Neural progenitor cell (in vitro differentiated cells): ENCODE data around the gene FNIP1. TPM values are rescaled to one million over a fixed set of nuclear protein-coding genes. Genes with fewer than 3 reads are reported as not detected.
"Not testable (repeated sequence)": the region's sequence is repeated elsewhere in the genome, so short reads cannot be mapped to it uniquely, and the experiment has no call there.

Source experiments
- DNase-seq: peaks from one replicate; pipeline ENCODE4 v3.0.0-alpha.2; 2016; ENCODE audit warnings: low spot score
- H2AFZ ChIP-seq: fragments of 200-600 bp; sonication (generic); replicated peaks from 2 replicates; pipeline ENCODE4 v1.6.1; 2016; ENCODE audit warnings: antibody characterized with exemption
- H3F3A ChIP-seq: fragments of 200-600 bp; sonication (generic); 2 replicates; pipeline ENCODE4 v1.6.1; 2016; ENCODE audit warnings: antibody characterized with exemption, low read depth
- H3K27ac ChIP-seq: fragments of 200-600 bp; sonication (generic); 2 replicates; pipeline ENCODE4 v1.5.1; 2016; ENCODE audit warnings: mild to moderate bottlenecking
- H3K27me3 ChIP-seq: fragments of 200-600 bp; sonication (generic); 2 replicates; pipeline ENCODE4 v1.6.1; 2016; ENCODE audit warnings: mild to moderate bottlenecking, moderate library complexity
- H3K36me3 ChIP-seq: fragments of 200-600 bp; sonication (generic); 2 replicates; pipeline ENCODE4 v1.5.1; 2016
- H3K4me1 ChIP-seq: fragments of 200-600 bp; sonication (generic); 2 replicates; pipeline ENCODE4 v1.6.1; 2016; ENCODE audit warnings: mixed run types
- H3K4me2 ChIP-seq: fragments of 200-600 bp; sonication (generic); 2 replicates; pipeline ENCODE4 v1.6.1; 2016
- H3K4me3 ChIP-seq: fragments of 200-600 bp; sonication (generic); 2 replicates; pipeline ENCODE4 v1.5.1; 2016
- H3K79me2 ChIP-seq: fragments of 200-600 bp; sonication (generic); 2 replicates; pipeline ENCODE4 v1.6.1; 2016; ENCODE audit warnings: low read depth
- H3K9ac ChIP-seq: fragments of 200-600 bp; sonication (generic); 2 replicates; pipeline ENCODE4 v1.6.1; 2016
- H3K9me3 ChIP-seq: fragments of 200-600 bp; sonication (generic); 2 replicates; pipeline ENCODE4 v1.5.1; 2016; ENCODE audit warnings: low read depth
- H4K20me1 ChIP-seq: fragments of 200-600 bp; sonication (generic); 2 replicates; pipeline ENCODE4 v1.6.1; 2016; ENCODE audit warnings: low read depth
- H3K27ac Mint-ChIP-seq: 3 replicates; pipeline ENCODE4 v1.8.0; 2021; ENCODE audit warnings: mixed read lengths
- H3K27me3 Mint-ChIP-seq: 2 replicates; pipeline ENCODE4 v1.8.0; 2022; ENCODE audit warnings: low read depth, mild to moderate bottlenecking, inconsistent platforms, moderate library complexity, mixed read lengths; ENCODE audit not compliant: insufficient read depth
- H3K36me3 Mint-ChIP-seq: 3 replicates; pipeline ENCODE4 v1.8.0; 2021; ENCODE audit warnings: mixed read lengths
- H3K4me1 Mint-ChIP-seq: 3 replicates; pipeline ENCODE4 v1.8.0; 2021; ENCODE audit warnings: mixed read lengths
- H3K4me3 Mint-ChIP-seq: 3 replicates; pipeline ENCODE4 v1.8.0; 2021; ENCODE audit warnings: mild to moderate bottlenecking, moderate library complexity, mixed read lengths
- H3K9me3 Mint-ChIP-seq: 3 replicates; pipeline ENCODE4 v1.8.0; 2020; ENCODE audit warnings: mixed read lengths
- EZH2 ChIP-seq: fragments of 200-600 bp; sonication (generic); IDR thresholded peaks from 2 replicates; pipeline ENCODE4 v1.6.1; 2017; ENCODE audit warnings: antibody characterized with exemption, mild to moderate bottlenecking, moderate library complexity
- EZH2phosphoT487 ChIP-seq: fragments of 200-600 bp; sonication (generic); IDR thresholded peaks from 2 replicates; pipeline ENCODE4 v1.6.1; 2017; ENCODE audit warnings: antibody characterized with exemption
- total RNA-seq: library from RNA; depleted of rRNA; stranded (reverse); fragments of >200 nt; gene quantifications from 2 replicates; pipeline ENCODE4 v1.2.3, GENCODE V29; 2015; ENCODE audit warnings: low replicate concordance
- TF ChIP-seq, protein P1 (sequence below): fragments of 200-600 bp; sonication (generic); IDR thresholded peaks from 2 replicates; pipeline ENCODE4 v1.5.1; 2017; ENCODE audit warnings: antibody characterized with exemption, mild to moderate bottlenecking

FNIP1 gene
- total RNA-seq, 1 donor from 2014 or later = 44.4 TPM

- DNase-seq = no peak
- H3K27me3 ChIP-seq = no peaks in the 10 kb centered on the region
- H3K4me1 ChIP-seq = peaks cover 5% of the 10 kb centered on the region
- H3K9me3 ChIP-seq = no peaks in the 10 kb centered on the region
- H3K4me1 Mint-ChIP-seq = peaks cover 4% of the 10 kb centered on the region
- peaks cover 10% of the 10 kb centered on the region for H3K9me3 Mint-ChIP-seq
- H3K4me2 ChIP-seq = no peak overlapping the region
- H3K79me2 ChIP-seq = peaks cover 100% of the 10 kb centered on the region
- H4K20me1 ChIP-seq = peaks cover 32% of the 10 kb centered on the region
- H3K4me3 ChIP-seq = no peak overlapping the region
- H2AFZ ChIP-seq = no peak overlapping the region
- peaks cover 19% of the 10 kb centered on the region for H3K36me3 Mint-ChIP-seq
- H3K27ac Mint-ChIP-seq = no peak overlapping the region
- H3F3A ChIP-seq = no peaks in the 10 kb centered on the region
- H3K27me3 Mint-ChIP-seq = peaks cover 2% of the 10 kb centered on the region
- H3K36me3 ChIP-seq = no peaks in the 10 kb centered on the region
- H3K27ac ChIP-seq = no peak overlapping the region
- TF ChIP-seq EZH2phosphoT487 = no peak
- TF ChIP-seq, protein P1, sequence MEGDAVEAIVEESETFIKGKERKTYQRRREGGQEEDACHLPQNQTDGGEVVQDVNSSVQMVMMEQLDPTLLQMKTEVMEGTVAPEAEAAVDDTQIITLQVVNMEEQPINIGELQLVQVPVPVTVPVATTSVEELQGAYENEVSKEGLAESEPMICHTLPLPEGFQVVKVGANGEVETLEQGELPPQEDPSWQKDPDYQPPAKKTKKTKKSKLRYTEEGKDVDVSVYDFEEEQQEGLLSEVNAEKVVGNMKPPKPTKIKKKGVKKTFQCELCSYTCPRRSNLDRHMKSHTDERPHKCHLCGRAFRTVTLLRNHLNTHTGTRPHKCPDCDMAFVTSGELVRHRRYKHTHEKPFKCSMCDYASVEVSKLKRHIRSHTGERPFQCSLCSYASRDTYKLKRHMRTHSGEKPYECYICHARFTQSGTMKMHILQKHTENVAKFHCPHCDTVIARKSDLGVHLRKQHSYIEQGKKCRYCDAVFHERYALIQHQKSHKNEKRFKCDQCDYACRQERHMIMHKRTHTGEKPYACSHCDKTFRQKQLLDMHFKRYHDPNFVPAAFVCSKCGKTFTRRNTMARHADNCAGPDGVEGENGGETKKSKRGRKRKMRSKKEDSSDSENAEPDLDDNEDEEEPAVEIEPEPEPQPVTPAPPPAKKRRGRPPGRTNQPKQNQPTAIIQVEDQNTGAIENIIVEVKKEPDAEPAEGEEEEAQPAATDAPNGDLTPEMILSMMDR = no peak
- TF ChIP-seq EZH2 = no peak
- H3K4me3 Mint-ChIP-seq = no peak overlapping the region
- H3K9ac ChIP-seq = no peak overlapping the region
Measured at GRCh38 chr5:131628990-131629389, 167.8 kb downstream of the FNIP1 start.

DNA sequence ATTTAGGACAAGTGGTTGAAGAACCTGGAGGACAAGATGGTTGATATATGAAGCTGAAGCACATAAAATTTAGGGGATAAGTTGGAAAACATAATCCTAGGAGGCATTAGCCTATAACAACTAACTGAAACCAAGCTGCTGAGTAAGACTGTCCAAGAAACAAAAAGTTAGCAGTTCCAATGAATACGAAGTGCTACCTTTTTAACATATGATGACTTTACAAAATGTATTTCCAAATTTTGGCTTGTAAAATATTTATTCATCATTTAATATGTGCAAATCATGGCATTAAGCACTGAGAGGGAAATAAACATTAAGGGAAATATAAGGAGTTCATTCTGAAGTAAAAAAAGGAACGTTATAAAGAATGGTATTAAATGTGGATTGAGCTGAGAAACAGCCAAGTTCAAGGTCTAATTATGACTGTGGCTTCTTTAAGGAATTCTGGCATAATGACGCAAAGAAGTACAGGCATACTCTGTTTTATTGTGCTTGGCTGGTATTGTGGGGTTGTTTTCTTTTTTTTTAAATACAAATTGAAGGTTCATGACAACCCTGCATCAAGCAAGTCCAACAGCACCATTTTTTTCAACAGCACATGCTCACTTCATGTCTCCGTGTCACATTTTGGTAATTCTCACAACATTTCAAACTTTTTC lies 169.5 kb downstream of the FNIP1 start:
- H3K27me3 Mint-ChIP-seq = peaks cover 2% of the 10 kb centered on the region
- no peak for TF ChIP-seq EZH2
- no peak for TF ChIP-seq EZH2phosphoT487
- TF ChIP-seq, protein P1 = no peak
- no peaks in the 10 kb centered on the region for H3K9me3 ChIP-seq
- H2AFZ ChIP-seq = no peak overlapping the region
- H3K4me3 ChIP-seq = no peak overlapping the region
- H3K36me3 ChIP-seq = no peaks in the 10 kb centered on the region
- no peak overlapping the region for H3K9ac ChIP-seq
- H3K9me3 Mint-ChIP-seq = peaks cover 10% of the 10 kb centered on the region
- no peaks in the 10 kb centered on the region for H3K4me1 ChIP-seq
- no peak for DNase-seq
- H3K27ac ChIP-seq = no peak overlapping the region
- H3F3A ChIP-seq = no peaks in the 10 kb centered on the region
- H3K36me3 Mint-ChIP-seq = peaks cover 31% of the 10 kb centered on the region
- no peaks in the 10 kb centered on the region for H3K27me3 ChIP-seq
- H3K4me2 ChIP-seq = no peak overlapping the region
- H3K4me1 Mint-ChIP-seq = no peaks in the 10 kb centered on the region
- peaks cover 98% of the 10 kb centered on the region for H3K79me2 ChIP-seq
- H3K4me3 Mint-ChIP-seq = no peak overlapping the region
- no peak overlapping the region for H3K27ac Mint-ChIP-seq
- H4K20me1 ChIP-seq = peaks cover 19% of the 10 kb centered on the region

DNA sequence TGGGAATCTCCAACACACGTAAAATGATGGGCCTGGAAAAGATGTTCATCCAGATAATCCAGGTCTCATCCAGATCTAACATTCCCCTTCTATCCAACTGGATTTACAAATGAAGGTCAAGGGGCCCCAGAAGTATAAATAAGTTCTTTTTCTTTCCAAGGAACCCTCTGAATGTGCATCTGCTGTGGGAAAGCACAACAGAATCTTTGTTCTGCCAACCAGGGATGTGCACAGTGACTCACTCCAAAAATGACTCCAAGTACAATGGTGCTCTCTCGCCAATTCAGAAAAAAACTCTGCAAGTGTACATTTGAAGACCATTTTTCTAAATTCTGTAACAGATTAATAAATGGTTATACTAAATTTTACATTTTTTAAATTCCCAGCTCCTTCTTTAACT lies 174.2 kb downstream of the FNIP1 start:
- H3K4me3 ChIP-seq = no peak overlapping the region
- peaks cover 97% of the 10 kb centered on the region for H3K79me2 ChIP-seq
- no peaks in the 10 kb centered on the region for H3K4me1 ChIP-seq
- no peaks in the 10 kb centered on the region for H3K36me3 ChIP-seq
- Mint-ChIP-seq H3K36me3 (peaks cover 32% of the 10 kb centered on the region), H3K27me3 (peaks cover 3% of the 10 kb centered on the region), H3K4me3 (no peak overlapping the region), H3K4me1 (no peaks in the 10 kb centered on the region), H3K9me3 (peaks cover 8% of the 10 kb centered on the region), H3K27ac (no peak overlapping the region)
- no peaks in the 10 kb centered on the region for H3K9me3 ChIP-seq
- H3F3A ChIP-seq = no peaks in the 10 kb centered on the region
- TF ChIP-seq EZH2phosphoT487 = no peak
- TF ChIP-seq, protein P1 = no peak
- TF ChIP-seq EZH2 = no peak
- DNase-seq = no peak
- no peaks in the 10 kb centered on the region for H3K27me3 ChIP-seq
- no peak overlapping the region for H2AFZ ChIP-seq
- H3K27ac ChIP-seq = no peak overlapping the region
- peaks cover 9% of the 10 kb centered on the region for H4K20me1 ChIP-seq
- no peak overlapping the region for H3K4me2 ChIP-seq
- H3K9ac ChIP-seq = no peak overlapping the region

DNA sequence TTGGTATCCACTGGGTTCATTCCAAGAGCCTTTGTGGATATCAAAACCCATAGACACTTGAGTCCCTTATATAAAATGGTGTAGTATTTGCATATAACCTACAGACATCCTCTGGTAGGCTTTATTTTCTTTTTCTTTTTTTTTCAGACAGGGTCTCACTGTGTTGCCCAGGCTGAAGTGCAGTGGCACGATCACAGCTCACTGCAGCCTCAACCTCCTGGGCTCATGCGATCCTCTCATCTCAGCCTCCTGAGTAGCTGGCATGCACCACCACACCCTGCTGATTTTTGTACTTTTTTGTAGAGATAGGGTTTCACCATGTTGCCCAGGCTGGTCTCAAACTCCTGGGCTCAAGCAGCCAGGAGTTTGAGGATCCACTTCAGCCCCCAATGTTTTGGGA lies 175.7 kb downstream of the FNIP1 start:
- Mint-ChIP-seq H3K36me3 (peaks cover 32% of the 10 kb centered on the region), H3K9me3 (peaks cover 14% of the 10 kb centered on the region)
- not testable (repeated sequence) for H4K20me1 ChIP-seq, H3K27me3 Mint-ChIP-seq, H3K27ac Mint-ChIP-seq, H3K27ac ChIP-seq, H3K4me3 ChIP-seq, DNase-seq, H3F3A ChIP-seq, H3K9me3 ChIP-seq, H3K9ac ChIP-seq, H2AFZ ChIP-seq, H3K4me3 Mint-ChIP-seq, H3K4me1 ChIP-seq, H3K36me3 ChIP-seq, H3K4me2 ChIP-seq, H3K4me1 Mint-ChIP-seq, H3K27me3 ChIP-seq
- peaks cover 96% of the 10 kb centered on the region for H3K79me2 ChIP-seq
